Brain pericyte (primary cell): ENCODE measurements around the gene SMIM9.
A peak's percentile ranks its signal among the peaks of the same experiment; 100 is the strongest.

ENCODE experiments used
- DNase-seq: peaks from one replicate; pipeline ENCODE4 v3.0.0-alpha.2; 2012; ENCODE audit warnings: low read depth, low spot score

SMIM9 gene

DNA sequence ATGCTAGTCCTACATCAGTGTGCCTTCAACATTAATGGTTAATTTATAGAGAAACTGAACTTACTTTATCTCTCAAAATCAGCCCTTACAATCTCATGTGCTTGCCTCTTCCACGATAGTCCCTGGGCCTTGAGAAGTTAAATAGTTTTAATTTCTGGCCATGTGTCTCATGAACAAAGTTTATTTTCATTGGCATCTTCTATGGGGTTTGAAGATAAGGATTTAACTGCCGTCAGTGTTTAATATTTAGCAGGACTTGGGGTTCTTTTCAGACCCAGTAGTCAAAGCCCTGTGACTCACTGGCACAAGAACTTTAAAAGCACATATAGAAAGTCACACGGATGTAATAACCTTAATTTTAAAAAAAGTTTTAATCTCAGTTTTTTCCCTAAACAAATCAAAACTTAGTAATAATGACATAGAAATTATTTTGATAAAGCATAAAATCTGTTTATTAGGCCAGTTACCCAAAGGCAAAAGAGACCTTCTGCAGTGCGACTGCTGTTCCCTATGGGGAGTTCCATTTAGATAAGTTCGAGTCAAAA is 19.1 kb downstream of the SMIM9 start:
- no peak for DNase-seq

DNA sequence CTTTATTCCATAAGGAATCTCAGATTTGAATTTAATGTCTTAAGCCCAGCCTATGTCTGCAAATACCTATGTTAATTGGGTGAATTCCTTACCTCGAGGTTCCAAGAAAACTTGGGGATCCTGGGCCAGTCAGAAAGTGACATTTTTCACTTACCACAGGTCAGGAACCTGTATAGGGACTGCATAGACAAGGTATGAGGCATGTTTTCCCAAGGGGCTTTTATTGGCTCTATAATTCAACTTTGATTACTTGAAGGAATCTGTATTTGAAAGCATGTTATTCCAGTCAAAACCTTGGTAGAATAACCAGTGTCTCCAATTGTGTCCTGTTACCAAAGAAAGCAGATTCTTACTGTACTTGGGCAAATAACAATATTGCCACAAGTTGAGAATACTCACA is 20.7 kb downstream of the SMIM9 start:
- no peak for DNase-seq

DNA sequence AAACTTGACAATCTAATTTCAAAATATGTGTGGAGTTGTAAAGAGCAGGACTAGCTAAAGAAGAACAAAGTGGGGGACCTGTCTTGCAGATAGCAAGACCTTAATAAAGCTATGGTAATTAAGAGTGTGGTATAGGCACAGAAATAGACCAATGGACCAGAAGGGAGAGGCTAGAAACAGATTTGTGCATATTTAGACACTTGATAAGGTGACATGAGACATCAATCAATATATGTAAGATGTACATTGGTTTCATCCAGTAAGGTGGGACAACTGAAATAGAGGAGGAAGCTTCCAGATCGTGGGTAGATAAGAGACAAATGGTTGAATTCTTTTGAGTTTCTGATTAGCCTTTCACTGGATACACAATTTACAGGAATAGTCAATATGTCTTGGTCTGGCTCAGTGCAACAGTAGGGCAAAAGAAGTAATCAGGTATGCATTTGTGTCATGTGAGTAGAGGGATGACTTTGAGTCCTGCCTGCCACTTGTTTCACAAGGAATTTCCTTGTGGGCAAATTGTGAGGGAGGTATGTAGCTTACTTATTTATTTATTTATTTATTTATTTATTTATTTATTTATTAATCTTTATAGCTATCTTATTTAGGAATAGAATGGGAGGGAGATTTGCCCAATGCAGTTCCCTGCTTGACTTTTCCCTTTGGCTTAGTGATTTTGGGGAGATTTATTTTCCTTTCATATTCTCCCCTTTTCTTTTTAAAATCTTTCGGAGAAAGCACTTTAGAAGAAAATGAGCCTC is 21.9 kb downstream of the SMIM9 start:
- no peak for DNase-seq

DNA sequence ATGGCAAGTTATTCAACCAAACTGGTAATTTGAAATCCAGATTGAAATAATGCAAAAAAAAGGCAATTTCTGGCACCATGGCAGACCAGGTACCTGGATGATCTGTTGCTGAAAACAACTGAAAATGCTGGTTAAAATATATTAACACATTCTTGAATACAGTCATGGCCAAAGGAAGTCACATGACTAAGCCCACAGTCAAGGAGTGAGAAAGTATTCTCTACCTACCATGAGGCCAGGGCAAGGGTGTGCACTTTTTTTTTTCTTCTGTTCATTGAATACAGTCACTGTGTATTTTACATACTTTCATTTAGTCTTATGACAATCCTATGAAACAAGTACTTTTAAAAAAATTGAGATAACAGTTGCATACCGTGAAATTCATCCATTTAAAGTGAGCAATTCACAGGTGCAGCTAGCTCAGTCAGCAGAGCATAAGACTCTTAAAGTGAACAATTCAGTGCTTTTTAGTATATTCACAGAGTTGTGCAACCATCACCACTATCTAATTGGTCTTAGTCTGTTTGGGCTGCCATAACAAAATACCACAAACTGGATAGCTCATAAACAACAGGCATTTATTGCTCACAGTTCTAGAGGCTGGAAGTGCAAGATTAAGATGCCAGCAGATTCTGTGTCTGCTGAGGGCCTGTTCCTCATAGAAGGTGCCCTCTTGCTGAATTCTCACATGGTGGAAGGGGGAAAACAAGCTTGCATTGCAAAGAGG is 24.4 kb downstream of the SMIM9 start:
- DNase-seq = no peak

DNA sequence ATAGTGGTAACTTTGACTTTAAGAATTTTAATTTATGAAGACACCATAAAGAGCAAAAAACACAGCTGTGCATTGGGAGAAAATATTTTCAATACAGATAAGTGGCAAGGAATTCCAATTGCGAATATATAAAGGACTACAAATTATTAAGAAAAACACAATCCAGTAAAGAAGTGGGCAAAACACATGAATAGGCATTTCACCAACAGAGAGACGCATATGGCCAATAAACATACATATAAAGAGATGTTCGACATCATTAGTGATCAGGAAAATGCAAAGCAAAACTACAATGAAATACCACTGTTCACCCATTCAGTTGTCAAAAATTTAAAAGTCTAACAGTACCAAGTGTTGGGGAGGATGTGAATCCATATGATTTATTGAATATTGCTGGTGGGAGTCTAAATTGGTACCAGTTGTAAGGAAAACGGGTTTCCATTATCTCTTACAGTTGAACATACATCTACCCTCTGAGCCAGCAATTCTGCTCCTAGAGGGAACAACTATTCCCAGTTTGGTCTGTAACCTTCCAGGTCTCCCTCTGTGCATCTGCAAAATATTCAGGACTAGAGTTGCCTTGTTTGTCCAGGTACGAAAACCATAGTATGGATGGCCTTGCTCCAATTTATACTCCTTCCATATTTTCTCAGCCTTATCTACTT is 27.5 kb downstream of the SMIM9 start:
- no peak for DNase-seq

DNA sequence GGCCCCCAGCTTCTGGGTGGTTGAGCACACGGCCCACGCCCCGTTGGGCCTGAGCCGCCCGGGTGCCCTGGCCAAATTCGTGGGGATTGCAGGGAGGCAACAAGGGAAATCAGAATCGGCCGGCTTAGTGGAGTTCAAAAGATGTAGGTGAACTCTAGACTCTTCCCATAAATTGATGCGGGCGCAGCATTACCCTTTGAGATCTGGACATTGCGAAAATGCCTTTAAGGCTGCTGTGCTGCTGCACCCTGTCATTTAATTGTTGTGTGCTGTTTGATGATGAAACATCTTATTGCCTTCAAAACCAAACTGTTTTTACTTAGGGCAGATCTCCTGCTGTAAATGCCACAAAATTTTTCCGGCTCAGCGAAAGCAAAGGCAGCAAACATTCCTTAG is 28.8 kb downstream of the SMIM9 start:
- no peak for DNase-seq

DNA sequence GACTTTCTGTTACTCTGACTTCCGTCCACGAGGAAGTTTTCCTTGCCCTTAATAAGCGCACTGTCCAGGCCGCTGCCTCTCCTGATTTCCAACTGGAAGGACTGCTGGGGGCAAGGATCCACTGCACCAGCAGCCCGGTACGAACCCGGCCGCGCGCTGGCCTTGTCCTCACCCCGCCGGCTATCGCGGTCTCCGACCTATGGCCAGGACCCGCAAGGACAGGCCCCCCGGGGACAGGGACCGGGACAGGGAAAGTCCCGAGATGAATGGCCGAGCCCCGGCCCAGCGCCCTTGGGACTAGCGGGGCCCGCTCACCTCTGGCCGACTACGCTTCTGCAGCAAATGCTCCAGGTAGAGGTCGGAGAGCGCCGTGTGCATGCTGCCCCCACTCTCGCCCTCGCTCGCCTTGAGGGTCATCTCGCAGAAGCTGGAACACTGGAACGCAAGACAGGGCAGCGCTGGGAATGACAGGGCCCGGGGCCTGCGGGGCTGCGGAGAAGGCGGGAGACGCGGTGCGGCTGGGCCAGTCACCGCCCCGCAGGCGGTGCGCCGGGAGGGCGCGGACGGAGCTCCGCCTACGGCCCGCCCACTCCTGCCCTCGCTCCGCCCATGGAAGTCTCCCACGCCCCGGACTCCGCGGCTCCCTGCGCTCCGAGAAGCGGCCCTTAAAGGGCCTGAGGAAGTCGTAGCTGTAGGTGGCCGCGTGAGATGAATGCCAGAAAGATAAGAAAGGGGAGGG is 29.3 kb downstream of the SMIM9 start, which contains the start of gene MPP1:
TSS of gene MPP1 (minus strand) at position 529 of the 739 bp plus-strand sequence. CDS start at position 417, 112 bp downstream.
- DNase-seq = no peak

DNA sequence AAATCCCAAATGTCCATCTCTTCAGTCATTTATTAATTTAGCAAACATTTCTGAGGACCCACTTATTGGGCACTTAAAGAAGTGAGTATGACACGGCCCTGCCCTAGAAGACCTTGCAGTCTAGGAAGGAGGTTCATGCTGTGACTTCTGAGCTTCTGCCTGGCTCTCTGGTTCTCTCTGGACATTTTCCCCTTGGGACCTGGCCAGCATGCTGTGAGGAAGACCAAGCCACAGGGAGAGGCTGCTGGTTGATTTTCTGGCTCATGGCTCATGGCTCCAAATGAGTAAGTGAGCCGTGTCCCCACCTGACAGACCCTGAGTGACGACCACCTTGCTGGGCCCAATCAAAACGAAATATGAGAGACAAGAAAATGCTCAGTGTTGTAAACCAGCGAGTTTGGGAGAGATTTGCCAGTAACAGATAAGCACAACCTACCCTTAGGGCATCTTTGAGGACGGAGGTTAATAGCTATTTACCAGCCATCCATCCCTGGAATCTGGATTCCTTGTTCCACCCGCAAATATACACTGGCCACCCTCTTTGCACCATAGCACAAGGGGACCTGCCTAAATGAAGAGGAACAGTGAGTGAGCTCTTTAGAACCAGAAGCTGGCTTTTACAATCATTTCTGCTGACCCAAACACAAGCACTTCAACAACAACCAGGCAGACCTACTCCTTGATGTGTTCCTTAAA is 30.1 kb downstream of the SMIM9 start:
- no peak for DNase-seq

DNA sequence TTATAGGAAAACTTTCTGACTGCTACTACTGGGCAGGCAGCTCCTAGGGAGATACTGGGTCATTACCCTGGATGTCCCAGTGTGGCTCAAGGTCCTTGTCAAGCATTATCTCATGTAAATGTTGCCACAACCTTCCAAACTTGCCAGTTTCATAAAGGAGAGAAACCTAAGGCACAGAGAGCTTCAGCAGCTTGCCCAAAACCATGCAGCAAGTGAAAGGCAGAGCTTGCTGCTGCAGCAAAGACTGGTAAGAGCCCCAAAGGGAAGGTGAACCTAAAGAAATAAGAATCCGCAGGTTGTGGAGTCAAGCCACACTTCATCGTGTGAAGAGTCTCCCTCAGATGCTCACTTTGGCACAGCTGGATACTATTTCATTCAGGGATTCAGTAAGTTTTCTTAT is 31.5 kb downstream of the SMIM9 start:
- no peak for DNase-seq

DNA sequence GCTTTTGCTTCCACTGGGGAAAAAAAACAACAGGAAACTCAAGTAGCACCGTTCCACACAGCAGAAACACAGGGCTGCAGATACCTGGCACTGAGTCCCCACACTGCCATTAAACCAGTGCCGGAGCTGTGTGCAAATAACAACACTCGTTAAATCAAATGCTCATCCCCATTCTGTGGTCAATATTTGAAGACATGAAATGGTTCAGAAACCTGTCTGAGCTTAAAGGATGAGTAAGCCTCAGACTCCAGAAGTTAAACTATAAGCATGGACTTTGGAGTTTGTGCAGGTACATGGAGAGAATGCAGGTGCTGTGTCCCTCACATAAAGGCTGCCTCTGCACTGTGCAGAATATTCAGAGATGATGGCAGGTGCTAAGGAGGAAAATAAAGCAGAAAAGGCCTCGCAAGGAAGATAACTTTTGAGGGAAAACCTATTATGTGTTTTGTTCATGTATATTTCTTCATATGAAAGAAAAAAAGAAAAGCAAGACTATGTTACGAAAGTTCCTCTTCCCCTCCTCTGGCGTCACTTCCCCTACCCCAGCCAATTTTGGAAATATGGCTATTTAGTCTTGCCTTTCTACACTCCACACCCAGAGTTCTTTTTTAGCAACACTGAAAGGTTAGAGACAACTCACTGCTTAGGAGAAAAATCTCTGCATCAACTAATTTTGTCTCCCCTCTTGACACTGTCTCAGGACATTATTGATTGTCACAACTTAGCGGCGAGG is 33.8 kb downstream of the SMIM9 start:
- DNase-seq = no peak

DNA sequence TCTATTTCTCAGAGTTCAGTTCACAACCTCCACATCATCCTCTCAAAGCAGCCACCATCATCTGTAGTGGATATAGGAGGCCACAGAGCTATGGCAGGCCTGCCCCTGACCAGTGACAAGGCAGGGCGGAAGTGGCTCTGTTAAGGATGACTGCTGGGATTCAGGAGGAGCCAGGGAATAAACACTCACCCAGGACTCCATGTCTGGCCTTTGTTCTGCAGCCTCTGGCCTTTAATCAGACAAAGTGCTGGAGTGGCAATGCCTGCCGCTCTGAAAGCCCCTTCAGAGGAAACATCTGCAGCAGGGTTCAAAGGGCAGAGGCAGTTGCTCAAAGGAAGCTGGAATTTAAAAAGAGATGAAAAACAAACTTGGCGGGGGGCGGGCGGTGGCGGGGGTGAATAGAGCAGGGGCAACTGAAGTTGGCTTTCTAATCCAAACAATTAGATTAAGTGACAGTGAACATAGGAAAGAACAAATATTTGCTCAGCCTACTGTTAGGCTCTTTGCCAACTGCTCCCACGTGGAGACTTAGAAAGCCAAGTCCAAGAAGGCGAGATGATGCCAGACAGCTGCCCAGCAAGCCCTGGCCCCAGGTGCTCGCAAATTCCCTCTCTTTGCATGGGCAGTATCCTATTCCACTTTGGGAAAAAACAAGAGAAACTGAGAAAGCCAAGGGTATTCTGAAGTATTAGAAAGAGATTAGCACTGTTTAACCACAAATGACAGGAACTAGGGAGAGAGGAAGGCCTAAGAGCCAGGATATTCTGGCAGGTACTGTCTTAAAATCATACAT is 34.7 kb downstream of the SMIM9 start:
- DNase-seq = peak; percentile 41

DNA sequence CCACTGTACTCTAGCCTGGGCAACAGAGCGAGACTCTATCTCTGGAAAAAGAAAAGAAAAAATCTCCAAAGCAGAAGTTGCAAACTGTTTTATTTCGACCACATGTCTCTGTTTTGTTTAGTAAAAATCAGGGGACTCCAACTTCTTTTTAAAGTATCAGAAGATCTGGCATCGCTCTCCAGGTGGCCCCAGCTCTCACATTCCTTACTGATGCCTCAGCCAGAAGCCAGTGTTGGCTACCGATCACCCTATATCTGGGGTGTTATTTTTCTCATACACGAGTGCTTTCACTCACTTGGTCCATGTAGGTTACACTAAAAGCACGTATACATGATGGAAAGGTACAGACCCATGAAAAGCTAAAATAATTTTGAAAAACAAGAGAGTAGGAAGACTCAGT is 37.5 kb downstream of the SMIM9 start:
- no peak for DNase-seq

DNA sequence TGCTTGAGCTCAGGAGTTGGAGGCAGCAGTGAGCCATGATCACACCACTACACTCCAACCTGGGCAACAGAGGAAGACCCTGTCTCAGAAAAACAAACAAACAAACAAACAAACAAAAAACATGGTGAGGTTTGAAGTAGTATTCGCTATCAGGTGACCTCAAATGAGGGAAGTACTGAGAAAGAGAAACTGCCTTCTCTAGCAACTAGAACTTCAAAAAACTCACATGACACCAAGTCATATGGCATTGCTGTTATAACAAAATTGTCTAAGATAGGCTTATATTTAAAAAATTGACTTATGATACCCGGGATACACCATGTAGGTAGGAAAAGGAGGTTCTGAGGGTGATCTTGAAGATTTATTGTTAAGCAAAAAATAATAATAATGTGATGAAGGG is 39.4 kb downstream of the SMIM9 start:
- no peak for DNase-seq

DNA sequence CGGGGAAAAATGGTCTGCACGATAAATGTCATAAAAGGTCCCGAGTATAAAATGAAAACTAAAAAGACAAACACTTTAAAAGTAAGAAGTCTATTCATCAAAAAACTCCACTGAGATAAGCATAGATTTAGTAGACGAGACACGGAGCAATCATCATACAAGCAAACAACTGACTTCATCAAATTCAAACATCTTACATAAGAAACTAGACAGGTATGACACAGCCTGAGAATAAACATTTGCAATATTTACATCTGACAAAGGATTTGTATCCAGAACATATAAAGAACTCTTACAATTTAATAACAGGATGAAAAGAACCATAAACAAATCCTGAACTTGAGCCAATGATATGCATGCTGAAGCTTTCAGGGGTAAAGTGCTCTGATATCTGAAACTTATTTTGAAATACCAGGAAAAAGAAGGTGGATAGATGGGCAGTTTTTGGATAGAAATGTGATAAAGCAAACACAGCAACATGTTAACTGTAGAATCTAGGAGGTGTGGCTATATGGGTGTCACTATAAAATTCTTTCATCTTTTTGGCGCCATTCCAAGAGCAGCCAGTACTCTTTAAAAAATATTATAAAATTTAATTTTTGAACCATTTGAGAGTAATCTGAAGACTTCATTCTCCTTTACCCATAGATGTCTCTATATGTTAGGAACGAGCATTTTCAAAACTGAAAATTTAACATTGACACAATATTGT is 41.2 kb downstream of the SMIM9 start:
- DNase-seq = no peak

DNA sequence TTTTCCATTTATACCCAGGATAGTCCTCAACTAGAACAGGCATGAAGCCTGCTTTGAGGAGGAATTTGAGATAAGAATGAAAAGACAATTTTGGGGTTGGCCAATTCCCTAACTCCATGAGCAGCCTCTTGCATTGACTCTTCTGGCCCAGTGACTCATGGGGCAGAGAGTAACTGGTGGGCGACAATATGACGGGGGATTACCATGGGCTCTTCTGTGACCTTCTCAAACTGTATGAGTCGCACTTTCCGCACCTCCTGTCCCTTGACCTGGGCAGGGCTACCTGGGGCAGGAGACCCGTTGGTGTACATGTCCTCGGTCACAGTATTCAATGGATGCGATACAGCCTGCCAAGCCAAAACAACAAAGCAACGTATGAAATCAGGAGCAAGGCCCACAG is 42.5 kb downstream of the SMIM9 start:
- no peak for DNase-seq

DNA sequence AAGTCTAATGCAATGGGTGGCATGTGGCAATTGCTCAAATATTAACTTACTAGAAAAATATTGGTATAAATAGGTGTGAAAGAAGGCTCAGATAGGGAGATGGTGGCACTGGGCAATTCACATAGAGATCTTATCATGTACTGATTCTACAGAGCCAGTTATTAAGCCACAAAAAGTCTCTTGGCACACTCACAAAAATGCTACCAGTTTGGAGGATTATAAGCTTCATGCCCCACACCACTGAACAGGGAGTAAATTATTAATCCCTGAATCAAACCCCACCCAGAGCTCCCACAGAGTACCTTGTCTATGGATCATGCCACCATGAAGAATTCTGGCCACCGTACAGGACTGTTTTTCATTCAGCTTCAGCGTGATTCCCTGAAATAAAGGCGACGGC is 43.0 kb downstream of the SMIM9 start:
- DNase-seq = no peak

DNA sequence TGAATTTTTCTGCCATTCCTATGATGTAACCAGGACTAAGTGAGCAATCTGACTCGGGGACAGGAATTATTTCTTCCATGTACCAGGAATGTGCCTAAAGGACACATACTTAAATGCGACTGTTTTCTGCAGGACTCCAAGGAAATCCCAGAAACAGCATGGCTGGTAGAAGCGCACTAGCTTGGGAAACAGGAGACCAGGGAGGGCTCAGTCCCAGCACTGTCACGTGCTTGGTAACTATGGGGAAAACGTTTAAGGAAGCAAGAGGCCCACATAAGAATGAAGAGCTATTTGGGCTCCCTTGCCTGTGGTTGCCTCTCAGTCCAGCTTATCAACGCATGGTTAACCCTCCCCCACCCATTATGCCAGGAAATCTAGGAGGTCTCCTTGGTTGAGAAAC is 48.7 kb downstream of the SMIM9 start:
- DNase-seq = no peak

DNA sequence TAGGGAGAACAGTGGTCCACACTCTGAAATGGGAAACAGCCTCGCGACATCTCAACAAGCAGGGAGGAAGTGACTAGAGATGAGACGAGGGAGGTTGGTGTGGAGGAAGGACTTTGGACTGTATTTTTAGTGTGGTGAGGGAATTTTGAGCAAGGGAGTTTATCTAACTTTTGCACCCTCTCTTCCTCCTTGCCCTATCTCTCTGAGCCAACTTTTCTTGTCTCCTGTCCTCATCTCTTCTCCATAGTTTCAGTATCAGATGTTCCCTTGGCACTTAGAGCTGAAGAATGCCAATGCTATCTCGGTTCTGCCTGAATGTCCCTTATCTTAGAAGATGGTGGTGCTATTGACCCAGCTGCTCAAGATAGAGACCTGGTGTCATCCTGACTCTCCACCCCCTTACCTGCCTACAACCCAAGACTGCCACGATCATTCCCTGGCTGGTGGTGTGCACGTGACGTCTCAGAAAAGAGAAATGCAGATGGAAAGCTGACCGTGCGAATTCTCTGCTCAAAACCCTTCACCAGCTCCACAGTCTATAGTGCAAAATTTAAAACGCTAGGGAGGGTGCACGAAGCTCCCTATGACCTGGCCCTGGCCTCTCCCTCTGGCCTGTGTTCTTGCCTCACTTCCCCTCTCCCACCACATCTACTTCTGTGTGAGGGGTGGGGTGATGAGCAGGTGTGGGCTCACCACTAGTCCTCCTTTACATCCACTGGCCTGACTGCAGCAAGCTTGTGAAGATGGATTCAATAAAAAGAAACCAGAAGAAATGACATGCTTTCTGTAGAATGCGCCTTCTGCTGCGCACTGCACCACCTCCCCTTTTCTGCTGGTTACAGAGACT is 50.1 kb downstream of the SMIM9 start:
- DNase-seq = no peak
